ENCODE data around the gene COA1. TPM values are rescaled to one million over a fixed set of nuclear protein-coding genes. Genes with fewer than 3 reads are reported as not detected.

Gene COA1
- polyA plus RNA-seq, 4 donors = 30.5 to 45.7 (median 32.9) TPM

GRCh38 chr7:43761938-43762692 lies 32.8 kb upstream of the COA1 start:
- no peak overlapping the region for H3K4me3 ChIP-seq (ENCODE audit: low read depth in 1 of 3, low read length in 3 of 3)
- peaks cover 0 to 10% (median 7%) of the 10 kb centered on the region in 3 donors for H3K4me1 ChIP-seq (ENCODE audit: control insufficient read depth in 3 of 3, insufficient read depth in 2 of 3, low read depth in 1 of 3, low read length in 2 of 3)
- H3K27ac ChIP-seq (ENCODE audit: low read depth in 1 of 3, low read length in 2 of 3) = peak overlapping the region in 1 of 3 donors; percentile 21
- FAIRE-seq (no peak), DNase-seq (no peak)
- H3K27me3 ChIP-seq (ENCODE audit: control insufficient read depth in 3 of 3, insufficient read depth in 3 of 3, low read length in 3 of 3) = peaks cover 0 to 27% (median 0%) of the 10 kb centered on the region in 3 donors
- 64 to 71% (median 65%) methylated on average over 5 of the region's 5 CpGs for WGBS, 3 donors
- no peaks in the 10 kb centered on the region for H3K9me3 ChIP-seq (ENCODE audit: control insufficient read depth in 2 of 2, insufficient read depth in 1 of 2, low read depth in 1 of 2, low read length in 1 of 2)
- no peaks in the 10 kb centered on the region for H3K36me3 ChIP-seq (ENCODE audit: control insufficient read depth in 3 of 3, insufficient read depth in 2 of 3, low read depth in 1 of 3, low read length in 3 of 3)

GRCh38 chr7:43761382-43761781 lies 32.1 kb upstream of the COA1 start:
- FAIRE-seq = no peak
- 96% methylated on average over 1 of the region's 1 CpG for WGBS, 3 donors
- H3K27ac ChIP-seq (ENCODE audit: low read depth in 1 of 3, low read length in 2 of 3) = no peak overlapping the region

GRCh38 chr7:43760861-43761260 lies 31.5 kb upstream of the COA1 start:
- peaks cover 0 to 31% (median 0%) of the 10 kb centered on the region in 3 donors for H3K27me3 ChIP-seq (ENCODE audit: control insufficient read depth in 3 of 3, insufficient read depth in 3 of 3, low read length in 3 of 3)
- FAIRE-seq (no peak), DNase-seq (no peak)
- H3K36me3 ChIP-seq (ENCODE audit: control insufficient read depth in 3 of 3, insufficient read depth in 2 of 3, low read depth in 1 of 3, low read length in 3 of 3) = no peaks in the 10 kb centered on the region
- no peaks in the 10 kb centered on the region for H3K9me3 ChIP-seq (ENCODE audit: control insufficient read depth in 2 of 2, insufficient read depth in 1 of 2, low read depth in 1 of 2, low read length in 1 of 2)
- WGBS, 3 donors = 93 to 96% (median 94%) methylated on average over 5 of the region's 5 CpGs
- no peak overlapping the region for H3K27ac ChIP-seq (ENCODE audit: low read depth in 1 of 3, low read length in 2 of 3)
- H3K4me3 ChIP-seq (ENCODE audit: low read depth in 1 of 3, low read length in 3 of 3) = no peak overlapping the region
- peaks cover 0 to 10% (median 7%) of the 10 kb centered on the region in 3 donors for H3K4me1 ChIP-seq (ENCODE audit: control insufficient read depth in 3 of 3, insufficient read depth in 2 of 3, low read depth in 1 of 3, low read length in 2 of 3)

More at GRCh38 chr7:43761382-43761781, 32.1 kb upstream of the COA1 start:
- H3K4me3 ChIP-seq (ENCODE audit: low read depth in 1 of 3, low read length in 3 of 3) = no peak overlapping the region
- peaks cover 0 to 31% (median 0%) of the 10 kb centered on the region in 3 donors for H3K27me3 ChIP-seq (ENCODE audit: control insufficient read depth in 3 of 3, insufficient read depth in 3 of 3, low read length in 3 of 3)
- H3K4me1 ChIP-seq (ENCODE audit: control insufficient read depth in 3 of 3, insufficient read depth in 2 of 3, low read depth in 1 of 3, low read length in 2 of 3) = peaks cover 0 to 10% (median 7%) of the 10 kb centered on the region in 3 donors
- no peaks in the 10 kb centered on the region for H3K36me3 ChIP-seq (ENCODE audit: control insufficient read depth in 3 of 3, insufficient read depth in 2 of 3, low read depth in 1 of 3, low read length in 3 of 3)
- DNase-seq = no peak
- H3K9me3 ChIP-seq (ENCODE audit: control insufficient read depth in 2 of 2, insufficient read depth in 1 of 2, low read depth in 1 of 2, low read length in 1 of 2) = no peaks in the 10 kb centered on the region

- FAIRE-seq = no peak
Observed at GRCh38 chr7:43758822-43759683, 29.7 kb upstream of the COA1 start.

GRCh38 chr7:43758029-43758821 lies 28.9 kb upstream of the COA1 start, which contains the start of gene BLVRA:
Gene BLVRA (plus strand): TSS chr7:43758680. CDS start chr7:43771159, 12,479 bp downstream.
- H3K4me1 ChIP-seq (ENCODE audit: control insufficient read depth in 3 of 3, insufficient read depth in 2 of 3, low read depth in 1 of 3, low read length in 2 of 3) = peaks cover 0 to 4% (median 0%) of the 10 kb centered on the region in 3 donors
- H3K27me3 ChIP-seq (ENCODE audit: control insufficient read depth in 3 of 3, insufficient read depth in 3 of 3, low read length in 3 of 3) = peaks cover 0 to 32% (median 0%) of the 10 kb centered on the region in 3 donors
- peak within 1 kb of the TSS; percentile 20 to 86 (median 38) for H3K27ac ChIP-seq (ENCODE audit: low read depth in 1 of 3, low read length in 2 of 3)
- H3K36me3 ChIP-seq (ENCODE audit: control insufficient read depth in 3 of 3, insufficient read depth in 2 of 3, low read depth in 1 of 3, low read length in 3 of 3) = no peaks in the 10 kb centered on the region
- no peak for FAIRE-seq
- no peaks in the 10 kb centered on the region for H3K9me3 ChIP-seq (ENCODE audit: control insufficient read depth in 2 of 2, insufficient read depth in 1 of 2, low read depth in 1 of 2, low read length in 1 of 2)
- WGBS, 3 donors = 4 to 7% (median 4%) methylated on average over 53 to 67 of the region's 67 CpGs
- H3K4me3 ChIP-seq (ENCODE audit: low read depth in 1 of 3, low read length in 3 of 3) = peak within 1 kb of the TSS; percentile 57 to 90 (median 74)
- DNase-seq = peak; percentile 15 to 62

More at GRCh38 chr7:43758822-43759683, 29.7 kb upstream of the COA1 start:
- DNase-seq = peak; percentile 21 to 63
- peaks cover 0 to 4% (median 0%) of the 10 kb centered on the region in 3 donors for H3K4me1 ChIP-seq (ENCODE audit: control insufficient read depth in 3 of 3, insufficient read depth in 2 of 3, low read depth in 1 of 3, low read length in 2 of 3)
- H3K4me3 ChIP-seq (ENCODE audit: low read depth in 1 of 3, low read length in 3 of 3) = peak overlapping the region; percentile 52 to 90 (median 74)
- peaks cover 0 to 32% (median 0%) of the 10 kb centered on the region in 3 donors for H3K27me3 ChIP-seq (ENCODE audit: control insufficient read depth in 3 of 3, insufficient read depth in 3 of 3, low read length in 3 of 3)
- H3K36me3 ChIP-seq (ENCODE audit: control insufficient read depth in 3 of 3, insufficient read depth in 2 of 3, low read depth in 1 of 3, low read length in 3 of 3) = no peaks in the 10 kb centered on the region
- 5 to 7% (median 6%) methylated on average over 41 to 56 of the region's 56 CpGs for WGBS, 3 donors
- peak overlapping the region; percentile 20 to 86 (median 38) for H3K27ac ChIP-seq (ENCODE audit: low read depth in 1 of 3, low read length in 2 of 3)
- no peaks in the 10 kb centered on the region for H3K9me3 ChIP-seq (ENCODE audit: control insufficient read depth in 2 of 2, insufficient read depth in 1 of 2, low read depth in 1 of 2, low read length in 1 of 2)

- 59 to 82% (median 74%) methylated on average over 2 of the region's 2 CpGs for WGBS, 3 donors
- no peaks in the 10 kb centered on the region for H3K36me3 ChIP-seq (ENCODE audit: control insufficient read depth in 3 of 3, insufficient read depth in 2 of 3, low read depth in 1 of 3, low read length in 3 of 3)
- H3K4me3 ChIP-seq (ENCODE audit: low read depth in 1 of 3, low read length in 3 of 3) = no peak overlapping the region
- no peak overlapping the region for H3K27ac ChIP-seq (ENCODE audit: low read depth in 1 of 3, low read length in 2 of 3)
- peaks cover 0 to 4% (median 0%) of the 10 kb centered on the region in 3 donors for H3K4me1 ChIP-seq (ENCODE audit: control insufficient read depth in 3 of 3, insufficient read depth in 2 of 3, low read depth in 1 of 3, low read length in 2 of 3)
- peaks cover 0 to 32% (median 0%) of the 10 kb centered on the region in 3 donors for H3K27me3 ChIP-seq (ENCODE audit: control insufficient read depth in 3 of 3, insufficient read depth in 3 of 3, low read length in 3 of 3)
- no peak for FAIRE-seq
- no peak for DNase-seq
- no peaks in the 10 kb centered on the region for H3K9me3 ChIP-seq (ENCODE audit: control insufficient read depth in 2 of 2, insufficient read depth in 1 of 2, low read depth in 1 of 2, low read length in 1 of 2)
Observed at GRCh38 chr7:43757073-43757720, 27.9 kb upstream of the COA1 start.

- no peak overlapping the region for H3K4me3 ChIP-seq (ENCODE audit: low read depth in 1 of 3, low read length in 3 of 3)
- peaks cover 0 to 32% (median 0%) of the 10 kb centered on the region in 3 donors for H3K27me3 ChIP-seq (ENCODE audit: control insufficient read depth in 3 of 3, insufficient read depth in 3 of 3, low read length in 3 of 3)
- H3K27ac ChIP-seq (ENCODE audit: low read depth in 1 of 3, low read length in 2 of 3) = no peak overlapping the region
- 69 to 84% (median 78%) methylated on average over 1 of the region's 1 CpG for WGBS, 3 donors
- no peak for FAIRE-seq
- no peaks in the 10 kb centered on the region for H3K9me3 ChIP-seq (ENCODE audit: control insufficient read depth in 2 of 2, insufficient read depth in 1 of 2, low read depth in 1 of 2, low read length in 1 of 2)
- H3K36me3 ChIP-seq (ENCODE audit: control insufficient read depth in 3 of 3, insufficient read depth in 2 of 3, low read depth in 1 of 3, low read length in 3 of 3) = no peaks in the 10 kb centered on the region
- peaks cover 0 to 4% (median 0%) of the 10 kb centered on the region in 3 donors for H3K4me1 ChIP-seq (ENCODE audit: control insufficient read depth in 3 of 3, insufficient read depth in 2 of 3, low read depth in 1 of 3, low read length in 2 of 3)
- DNase-seq = no peak
Observed at GRCh38 chr7:43756368-43757072, 27.2 kb upstream of the COA1 start.
